Lung (tissue), 12 donors: Measurements from ENCODE around the gene PPP1R7. TPM values are rescaled to one million over a fixed set of nuclear protein-coding genes. Genes with fewer than 3 reads are reported as not detected.

Source experiments
- ATAC-seq: fragments of 200-7000 bp; cut with Tn5 transposase; one replicate; pipeline ENCODE4 v1.9.1; 2020; ENCODE audit warnings: moderate number of reproducible peaks; ENCODE audit not compliant: insufficient read depth, low FRiP score
- DNase-seq, 3 donors: peaks; one replicate each; pipeline ENCODE4 v3.0.0-alpha.2; 2013 to 2017
- H3K27ac ChIP-seq, 2 donors: one replicate each; pipeline ENCODE4 v1.5.1; 2013; ENCODE audit warnings: mild to moderate bottlenecking in 2 of 2, moderate library complexity in 2 of 2, control low read depth in 1 of 2, inconsistent platforms in 1 of 2, low read depth in 1 of 2, low read length in 1 of 2
- H3K27me3 ChIP-seq, 3 donors: one replicate each; pipeline ENCODE4 v1.5.1; 2013; ENCODE audit warnings: low read length in 2 of 3; ENCODE audit not compliant: control insufficient read depth in 3 of 3, insufficient read depth in 3 of 3
- H3K36me3 ChIP-seq, 4 donors: one replicate each; pipeline ENCODE4 v1.5.1; 2013; ENCODE audit warnings: low read length in 4 of 4, mild to moderate bottlenecking in 1 of 4, moderate library complexity in 1 of 4; ENCODE audit not compliant: control insufficient read depth in 4 of 4, insufficient read depth in 4 of 4
- H3K4me1 ChIP-seq, 5 donors: one replicate each; pipeline ENCODE4 v1.5.1; 2013; ENCODE audit warnings: low read length in 5 of 5, mild to moderate bottlenecking in 2 of 5, moderate library complexity in 1 of 5; ENCODE audit not compliant: control insufficient read depth in 5 of 5, insufficient read depth in 5 of 5
- H3K4me3 ChIP-seq: one replicate; pipeline ENCODE4 v1.5.1; 2013; ENCODE audit warnings: mild to moderate bottlenecking, control low read depth, moderate library complexity
- H3K9ac ChIP-seq, 2 donors: one replicate each; pipeline ENCODE4 v1.5.1; 2013; ENCODE audit warnings: low read length in 2 of 2, control low read depth in 1 of 2; ENCODE audit not compliant: insufficient read depth in 1 of 2
- H3K9me3 ChIP-seq, 4 donors: one replicate each; pipeline ENCODE4 v1.5.1; 2013; ENCODE audit warnings: low read length in 3 of 4, mild to moderate bottlenecking in 1 of 4, moderate library complexity in 1 of 4; ENCODE audit not compliant: control insufficient read depth in 4 of 4, insufficient read depth in 3 of 4
- CTCF ChIP-seq: IDR thresholded peaks from 2 replicates; pipeline ENCODE4 v1.5.1; 2012; ENCODE audit warnings: mild to moderate bottlenecking; ENCODE audit errors: control extremely low read depth, extremely low read depth
- WGBS, 2 donors: extraction: QIAGEN DNeasy Blood & Tissue Kit; methylation state at CpG; one replicate each; pipeline ENCODE4 v1.1.7; 2013; 5-methylcytosine and 5-hydroxymethylcytosine counted together
- polyA plus RNA-seq, 2 donors: library from polyadenylated mRNA; stranded (reverse); fragments of 200-250 nt; gene quantifications; one replicate each; pipeline ENCODE4 v1.2.1, GENCODE V29; 2013
- total RNA-seq, 2 donors: library from RNA; depleted of rRNA in 1 of 2; stranded (reverse); fragments of >200 nt in 1 of 2; gene quantifications; one replicate each; pipeline ENCODE4 v1.2.1, GENCODE V29; 2014 to 2021
- donor health status: control.
- donor health status: control.
- donor health status: Bipolar disorder and iron deficiency.
- donor health status: healthy.
- donor health status: DM: yes; HTN: yes; CAD: no.

PPP1R7 gene
- total and polyA plus RNA-seq, 4 donors: 54.6 to 78.1 (median 65.9) TPM

GRCh38 chr2:241225983-241226382 lies 75.7 kb downstream of the PPP1R7 start:
- H3K4me1 ChIP-seq: peaks cover 0 to 13% (median 3%) of the 10 kb centered on the region in 5 donors
- H3K9ac ChIP-seq: no peak overlapping the region
- TF ChIP-seq CTCF: no peak
- H3K36me3 ChIP-seq: peaks cover 21 to 51% (median 29%) of the 10 kb centered on the region in 4 donors
- no peaks in the 10 kb centered on the region for H3K27me3 ChIP-seq
- no peaks in the 10 kb centered on the region for H3K9me3 ChIP-seq
- DNase-seq (no peak), ATAC-seq (no peak)
- no peak overlapping the region for H3K4me3 ChIP-seq
- no peak overlapping the region for H3K27ac ChIP-seq
- WGBS, 2 donors: 89 to 94% methylated on average over 16 of the region's 16 CpGs

- Histone ChIP-seq H3K27me3 (no peaks in the 10 kb centered on the region), H3K9me3 (no peaks in the 10 kb centered on the region), H3K4me3 (no peak overlapping the region), H3K27ac (no peak overlapping the region), H3K9ac (no peak overlapping the region), H3K4me1 (peaks cover 0 to 13% (median 3%) of the 10 kb centered on the region in 5 donors), H3K36me3 (peaks cover 21 to 57% (median 35%) of the 10 kb centered on the region in 4 donors)
- peak; percentile 36 to 62 (median 58) for DNase-seq
- WGBS, 2 donors: 89 to 90% methylated on average over 19 of the region's 19 CpGs
- TF ChIP-seq CTCF: no peak
- ATAC-seq: no peak
Observed at GRCh38 chr2:241226723-241227572, 76.7 kb downstream of the PPP1R7 start.

- Histone ChIP-seq H3K4me1 (peaks cover 0 to 13% (median 3%) of the 10 kb centered on the region in 5 donors), H3K27me3 (no peaks in the 10 kb centered on the region), H3K9ac (no peak overlapping the region), H3K9me3 (no peaks in the 10 kb centered on the region), H3K27ac (no peak overlapping the region), H3K4me3 (no peak overlapping the region), H3K36me3 (peaks cover 21 to 58% (median 35%) of the 10 kb centered on the region in 4 donors)
- no peak for TF ChIP-seq CTCF
- DNase-seq: no peak
- WGBS, 2 donors: 86 to 89% methylated on average over 8 of the region's 8 CpGs
- no peak for ATAC-seq
Observed at GRCh38 chr2:241227594-241227993, 77.3 kb downstream of the PPP1R7 start.
